T-helper 9 cell (primary cell): ENCODE data around the gene ISCU.
A peak's percentile ranks its signal among the peaks of the same experiment; 100 is the strongest.
"Not testable (repeated sequence)": the region's sequence is repeated elsewhere in the genome, so short reads cannot be mapped to it uniquely, and the experiment has no call there.

Experiments
- DNase-seq: peaks from one replicate; pipeline ENCODE4 v3.0.0-alpha.2; 2020

Gene ISCU

GRCh38 chr12:108605690-108606406 is 43.5 kb downstream of the ISCU start:
- DNase-seq: no peak

GRCh38 chr12:108606492-108606891 is 44.1 kb downstream of the ISCU start:
- no peak for DNase-seq

- no peak for DNase-seq
These were observed 45.7 kb downstream of the ISCU start for GRCh38 chr12:108607981-108608600.

- no peak for DNase-seq
These were observed 46.2 kb downstream of the ISCU start for GRCh38 chr12:108608616-108609015.

- DNase-seq: no peak
These were observed 47.3 kb downstream of the ISCU start for GRCh38 chr12:108609537-108610335.

- no peak for DNase-seq
These were observed 48.0 kb downstream of the ISCU start for GRCh38 chr12:108610336-108610815.

- no peak for DNase-seq
These were observed 48.6 kb downstream of the ISCU start for GRCh38 chr12:108610856-108611605.

GRCh38 chr12:108611884-108612415 is 49.6 kb downstream of the ISCU start:
- peak; percentile 50 for DNase-seq

- DNase-seq: no peak
These were observed 50.4 kb downstream of the ISCU start for GRCh38 chr12:108612788-108613282.

GRCh38 chr12:108613548-108613947 is 51.2 kb downstream of the ISCU start:
- DNase-seq: no peak

GRCh38 chr12:108614041-108614440 is 51.6 kb downstream of the ISCU start:
- DNase-seq: no peak

GRCh38 chr12:108614639-108615038 is 52.2 kb downstream of the ISCU start:
- DNase-seq: no peak

- DNase-seq: no peak
These were observed 53.5 kb downstream of the ISCU start for GRCh38 chr12:108615918-108616317.

- DNase-seq: no peak
These were observed 54.0 kb downstream of the ISCU start for GRCh38 chr12:108616359-108616758.

- DNase-seq: peak; percentile 68
These were observed 54.8 kb downstream of the ISCU start for GRCh38 chr12:108616941-108617858.

GRCh38 chr12:108618079-108618952 is 55.9 kb downstream of the ISCU start:
- peak; percentile 75 for DNase-seq

GRCh38 chr12:108618953-108619274 is 56.5 kb downstream of the ISCU start:
- DNase-seq: not testable (repeated sequence)
